HG03378 (cell line): Measurements from ENCODE around the gene MGAT5.

Experiments used
- ATAC-seq: cut with Tn5 transposase; IDR thresholded peaks from one replicate; pipeline ENCODE4 v1.9.1; 2021; ENCODE audit warnings: mild to moderate bottlenecking, moderate library complexity; ENCODE audit not compliant: unreplicated experiment

The MGAT5 gene

GRCh38 chr2:134325696-134326095 lies 71.8 kb downstream of the MGAT5 start:
- no peak for ATAC-seq

- ATAC-seq = no peak
These were observed 73.5 kb downstream of the MGAT5 start for GRCh38 chr2:134327367-134327766.

GRCh38 chr2:134331081-134331480 lies 77.2 kb downstream of the MGAT5 start:
- no peak for ATAC-seq

- no peak for ATAC-seq
These were observed 79.8 kb downstream of the MGAT5 start for GRCh38 chr2:134333646-134334189.

GRCh38 chr2:134334542-134335353 lies 80.9 kb downstream of the MGAT5 start:
- ATAC-seq = peak; percentile 41

GRCh38 chr2:134335601-134336000 lies 81.7 kb downstream of the MGAT5 start:
- ATAC-seq = no peak

- peak; percentile 99 for ATAC-seq
These were observed 82.5 kb downstream of the MGAT5 start for GRCh38 chr2:134336352-134336751.

GRCh38 chr2:134336921-134337320 lies 83.0 kb downstream of the MGAT5 start:
- no peak for ATAC-seq

GRCh38 chr2:134337631-134338030 lies 83.8 kb downstream of the MGAT5 start:
- no peak for ATAC-seq

GRCh38 chr2:134338208-134338607 lies 84.3 kb downstream of the MGAT5 start:
- no peak for ATAC-seq

GRCh38 chr2:134341476-134341875 lies 87.6 kb downstream of the MGAT5 start:
- no peak for ATAC-seq

- ATAC-seq = no peak
These were observed 91.3 kb downstream of the MGAT5 start for GRCh38 chr2:134344954-134345697.

- no peak for ATAC-seq
These were observed 92.3 kb downstream of the MGAT5 start for GRCh38 chr2:134346141-134346540.

- no peak for ATAC-seq
These were observed 93.9 kb downstream of the MGAT5 start for GRCh38 chr2:134347756-134348155.

GRCh38 chr2:134348239-134348638 lies 94.4 kb downstream of the MGAT5 start:
- ATAC-seq = no peak

GRCh38 chr2:134348760-134349159 lies 94.9 kb downstream of the MGAT5 start:
- ATAC-seq = no peak

- no peak for ATAC-seq
These were observed 97.1 kb downstream of the MGAT5 start for GRCh38 chr2:134351016-134351415.

- no peak for ATAC-seq
These were observed 98.0 kb downstream of the MGAT5 start for GRCh38 chr2:134351899-134352298.

GRCh38 chr2:134352844-134353243 lies 99.0 kb downstream of the MGAT5 start:
- ATAC-seq = peak; percentile 78

- ATAC-seq = no peak
These were observed 100.7 kb downstream of the MGAT5 start for GRCh38 chr2:134354611-134355010.

- ATAC-seq = no peak
These were observed 103.9 kb downstream of the MGAT5 start for GRCh38 chr2:134357814-134358213.
